ENCODE measurements around the gene MARCHF11.

GRCh38 chr5:16131878-16132277 is 47.7 kb downstream of the MARCHF11 start:
- no peak for TF ChIP-seq YY1 (IDR thresholded peaks at IDR 0.05; ENCODE audit: insufficient read depth, insufficient read length)
- TF ChIP-seq ZNF274 (IDR thresholded peaks at IDR 0.05; ENCODE audit: low read depth, low read length) = no peak
